Mucosa of descending colon (tissue), 3 donors: ENCODE measurements around the gene OCEL1. TPM values are rescaled to one million over a fixed set of nuclear protein-coding genes. Genes with fewer than 3 reads are reported as not detected.

Source experiments
- ATAC-seq: fragments of 200-7000 bp; cut with Tn5 transposase; one replicate; pipeline ENCODE4 v1.9.1; 2020; ENCODE audit warnings: mild to moderate bottlenecking, moderate library complexity
- DNase-seq, 3 donors: peaks; one replicate each; pipeline ENCODE4 v3.0.0-alpha.2; 2020
- H3K36me3 ChIP-seq: fragments of 200-600 bp; one replicate; pipeline ENCODE4 v1.8.0; 2021; ENCODE audit warnings: low read depth, mild to moderate bottlenecking
- H3K4me1 ChIP-seq: fragments of 200-600 bp; one replicate; pipeline ENCODE4 v1.8.0; 2021; ENCODE audit warnings: low read depth, mild to moderate bottlenecking
- H3K4me3 ChIP-seq: fragments of 200-600 bp; one replicate; pipeline ENCODE4 v1.8.0; 2021; ENCODE audit warnings: mild to moderate bottlenecking
- H3K9me3 ChIP-seq: fragments of 200-600 bp; one replicate; pipeline ENCODE4 v1.8.0; 2021; ENCODE audit warnings: mild to moderate bottlenecking
- intact Hi-C, 2 donors: fragments of 100-400 bp; cut with DNase I in 1 of 2; cut with micrococcal nuclease in 1 of 2; formaldehyde crosslinking; loops; one replicate each; pipeline versions ENCODE4 v1.11.0 to v1.11.1; 2022; cut with DNase I, micrococcal nuclease
- total RNA-seq, 3 donors: library from RNA; stranded (reverse); fragmentation: NEBNext Ultra II Directional in 2 of 3; extraction: Animal tissue kit (Norgen Biotek cat#: 25700) in 2 of 3; gene quantifications; one replicate each; pipeline versions ENCODE4 v1.2.1 to v1.2.4, GENCODE V29; 2021 to 2023
- TF ChIP-seq, protein P1 (sequence below): fragments of 200-600 bp; IDR thresholded peaks from one replicate; pipeline ENCODE4 v1.8.0; 2022; ENCODE audit warnings: antibody characterized with exemption, mild to moderate bottlenecking
- donor health status: DM: no; HTN: no; CAD: no; lungs with moderate emphysema.
- donor health status: DM: no; HTN: no; CAD: no.
- donor health status: DM: no; HTN: yes; CAD: no.

The OCEL1 gene
- total RNA-seq, 3 donors from 2014 or later, result 38.1 to 105 (median 58.4) TPM

DNA sequence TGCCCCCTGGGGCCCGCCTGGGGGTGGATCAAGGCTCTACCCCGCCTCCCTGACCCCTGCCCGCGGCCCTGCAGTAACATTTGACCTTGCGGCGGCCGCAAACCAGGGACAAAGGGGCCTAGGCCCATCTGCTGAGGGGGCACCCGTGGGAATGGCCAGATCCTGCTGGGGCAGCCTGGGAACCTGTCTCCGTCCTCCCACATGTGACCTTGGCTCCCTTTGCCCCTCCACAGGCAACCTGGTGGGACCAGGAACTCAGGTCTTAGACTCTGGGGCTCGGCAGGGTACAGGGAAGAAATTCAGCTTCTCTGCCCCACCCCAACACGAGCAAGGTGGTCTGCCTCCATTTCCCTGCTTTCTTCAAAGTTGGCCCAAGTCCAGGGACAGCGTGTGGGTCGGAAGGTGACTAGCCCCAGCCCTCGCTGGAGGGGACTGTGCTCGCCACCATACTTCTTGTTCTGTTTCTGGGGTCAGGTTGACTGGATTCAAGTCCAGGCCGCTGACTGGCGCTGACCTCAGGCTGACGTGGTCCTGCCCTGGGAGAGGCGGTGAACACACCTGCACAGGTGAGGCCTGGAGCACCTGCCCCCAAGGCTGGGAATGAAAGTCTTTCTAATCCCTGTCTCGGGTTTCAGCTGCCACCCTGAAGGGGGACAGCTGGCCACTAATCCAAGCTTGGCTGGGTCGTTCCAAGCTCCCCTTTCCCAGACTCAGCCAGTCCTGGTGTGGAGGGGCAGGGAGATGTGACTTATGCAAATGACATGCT is 22.2 kb downstream of the OCEL1 start:
- intact Hi-C loops, result no loop called here
- Histone ChIP-seq H3K36me3 (no peaks in the 10 kb centered on the region), H3K4me1 (peaks cover 35% of the 10 kb centered on the region), H3K4me3 (no peak overlapping the region), H3K9me3 (no peaks in the 10 kb centered on the region)
- TF ChIP-seq, protein P1, sequence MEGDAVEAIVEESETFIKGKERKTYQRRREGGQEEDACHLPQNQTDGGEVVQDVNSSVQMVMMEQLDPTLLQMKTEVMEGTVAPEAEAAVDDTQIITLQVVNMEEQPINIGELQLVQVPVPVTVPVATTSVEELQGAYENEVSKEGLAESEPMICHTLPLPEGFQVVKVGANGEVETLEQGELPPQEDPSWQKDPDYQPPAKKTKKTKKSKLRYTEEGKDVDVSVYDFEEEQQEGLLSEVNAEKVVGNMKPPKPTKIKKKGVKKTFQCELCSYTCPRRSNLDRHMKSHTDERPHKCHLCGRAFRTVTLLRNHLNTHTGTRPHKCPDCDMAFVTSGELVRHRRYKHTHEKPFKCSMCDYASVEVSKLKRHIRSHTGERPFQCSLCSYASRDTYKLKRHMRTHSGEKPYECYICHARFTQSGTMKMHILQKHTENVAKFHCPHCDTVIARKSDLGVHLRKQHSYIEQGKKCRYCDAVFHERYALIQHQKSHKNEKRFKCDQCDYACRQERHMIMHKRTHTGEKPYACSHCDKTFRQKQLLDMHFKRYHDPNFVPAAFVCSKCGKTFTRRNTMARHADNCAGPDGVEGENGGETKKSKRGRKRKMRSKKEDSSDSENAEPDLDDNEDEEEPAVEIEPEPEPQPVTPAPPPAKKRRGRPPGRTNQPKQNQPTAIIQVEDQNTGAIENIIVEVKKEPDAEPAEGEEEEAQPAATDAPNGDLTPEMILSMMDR, result no peak
- ATAC-seq (peak; percentile 35), DNase-seq (peak; percentile 63 to 85 (median 75))

DNA sequence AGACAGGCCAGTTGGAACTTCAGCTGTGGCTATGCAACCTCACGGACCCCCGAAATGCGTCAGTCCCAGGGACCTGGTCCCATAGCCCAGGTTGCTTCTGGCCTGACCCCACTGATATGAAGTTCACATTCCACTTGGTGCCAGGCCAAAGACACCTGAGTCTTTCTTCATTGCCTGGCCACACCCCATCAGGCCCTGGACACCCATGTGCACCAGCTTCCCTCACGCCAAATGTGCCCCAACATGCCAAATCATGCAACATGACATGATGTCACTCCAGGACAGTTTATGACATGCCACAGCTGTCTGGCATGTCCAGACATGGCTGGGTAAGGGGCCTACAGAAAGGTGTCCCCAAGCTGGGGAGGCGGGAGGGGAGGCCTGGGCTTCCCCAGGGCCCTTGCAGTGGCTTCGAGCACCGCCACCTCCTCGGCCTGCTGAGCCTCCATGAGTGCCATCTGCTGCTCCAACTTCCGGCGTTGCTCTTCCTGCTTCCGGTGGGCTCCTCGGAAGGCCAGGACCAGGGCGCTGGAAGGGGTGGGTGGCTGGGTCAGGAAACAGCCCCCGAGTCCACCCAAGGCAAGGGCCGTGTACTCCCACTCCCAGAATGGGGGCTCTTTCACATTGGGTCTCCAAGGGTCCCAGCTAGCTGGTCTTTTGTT is 24.0 kb downstream of the OCEL1 start:
- peaks cover 34% of the 10 kb centered on the region for H3K4me1 ChIP-seq
- DNase-seq (peak in 2 of 3 donors; percentile 56 to 58), ATAC-seq (no peak)
- no peaks in the 10 kb centered on the region for H3K9me3 ChIP-seq
- TF ChIP-seq, protein P1, result no peak
- no peaks in the 10 kb centered on the region for H3K36me3 ChIP-seq
- intact Hi-C loops, result no loop called here
- no peak overlapping the region for H3K4me3 ChIP-seq

DNA sequence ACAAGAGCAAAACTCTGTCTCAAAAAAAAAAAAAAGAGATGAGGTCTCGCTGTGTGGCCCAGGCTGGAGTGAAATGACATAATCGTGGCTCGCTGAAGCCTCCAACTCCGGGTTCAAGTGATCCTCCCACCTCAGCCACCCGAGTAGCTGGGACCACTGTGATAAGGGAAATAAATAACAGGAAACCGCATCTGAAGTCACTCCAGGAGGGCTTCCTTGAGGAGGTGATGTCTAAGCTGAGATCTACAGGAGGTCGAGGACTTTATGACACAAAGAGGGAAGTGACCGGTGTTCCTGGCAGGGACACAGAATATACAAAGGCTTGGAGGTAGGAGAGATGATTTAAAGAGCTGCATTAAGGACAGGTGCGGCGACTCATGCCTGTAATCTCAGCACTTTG is 28.6 kb downstream of the OCEL1 start:
- ATAC-seq (no peak), DNase-seq (no peak)
- TF ChIP-seq, protein P1, result no peak
- Histone ChIP-seq H3K36me3 (no peaks in the 10 kb centered on the region), H3K4me1 (peaks cover 2% of the 10 kb centered on the region), H3K4me3 (no peak overlapping the region), H3K9me3 (no peaks in the 10 kb centered on the region)
- intact Hi-C loops, result no loop called here

DNA sequence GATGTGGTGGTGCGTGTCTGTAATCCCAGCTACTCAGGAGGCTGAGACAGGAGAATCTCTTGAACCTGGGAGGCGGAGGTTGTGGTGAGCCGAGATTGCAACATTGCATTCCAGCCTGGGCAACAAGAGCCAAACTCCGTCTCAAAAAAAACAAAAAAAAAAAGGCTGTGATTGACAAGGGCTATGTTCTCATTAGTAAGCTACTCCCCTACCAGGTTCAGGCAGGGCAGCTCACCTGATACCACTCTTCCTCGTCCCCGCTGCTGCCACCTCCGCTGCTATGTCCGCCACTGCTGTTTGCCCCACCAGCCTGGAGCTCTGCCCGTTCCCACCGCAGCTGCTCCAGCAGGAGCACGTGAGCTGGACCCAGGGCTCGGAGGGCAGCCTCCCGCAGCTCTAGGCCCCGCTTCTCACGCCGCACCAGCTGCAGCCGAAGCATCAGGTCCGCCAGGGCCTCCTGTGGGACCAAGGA is 29.2 kb downstream of the OCEL1 start:
- H3K4me3 ChIP-seq, result no peak overlapping the region

DNA sequence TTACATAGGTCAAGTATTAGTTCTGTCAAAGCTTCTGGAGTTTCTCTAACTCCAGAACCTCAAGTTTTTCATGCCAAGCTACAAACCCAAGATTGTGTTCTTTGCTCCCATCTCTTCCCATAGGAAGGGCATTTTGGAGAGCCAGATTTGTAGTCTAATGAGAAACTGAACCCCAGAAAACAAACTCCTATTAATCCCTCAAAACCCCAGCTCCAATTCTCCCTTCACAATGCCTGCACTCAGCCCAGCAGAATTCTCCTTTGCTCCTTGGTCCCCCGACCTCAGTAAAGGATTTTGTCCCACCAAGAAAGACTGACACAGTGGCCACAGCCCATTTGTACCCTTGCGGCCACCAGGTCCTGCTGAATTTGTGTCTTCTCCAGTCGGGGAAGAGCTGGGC is 30.1 kb downstream of the OCEL1 start:
- no peaks in the 10 kb centered on the region for H3K4me1 ChIP-seq
- no peaks in the 10 kb centered on the region for H3K36me3 ChIP-seq
- no peak for DNase-seq
- ATAC-seq, result no peak
- no peaks in the 10 kb centered on the region for H3K9me3 ChIP-seq
- no peak overlapping the region for H3K4me3 ChIP-seq
- TF ChIP-seq, protein P1, result no peak
- intact Hi-C loops, result no loop called here

More for the DNA sequence above, 29.2 kb downstream of the OCEL1 start:
- no peak for DNase-seq
- no peaks in the 10 kb centered on the region for H3K36me3 ChIP-seq
- H3K4me1 ChIP-seq, result no peaks in the 10 kb centered on the region
- H3K9me3 ChIP-seq, result no peaks in the 10 kb centered on the region
- TF ChIP-seq, protein P1, result no peak
- peak; percentile 54 for ATAC-seq
- intact Hi-C loops, result no loop called here
